Body of pancreas (tissue), 4 donors: ENCODE data around the gene AMZ2.
"Not testable (repeated sequence)": the region's sequence is repeated elsewhere in the genome, so short reads cannot be mapped to it uniquely, and the experiment has no call there.

Source experiments
- CTCF ChIP-seq, 7 experiments: fragments of 450-650 bp in 4 of 7; fragments of 200-600 bp in 3 of 7; sonication (generic) in 3 of 7; IDR thresholded peaks; one replicate each; pipeline ENCODE4 v1.5.1; 2016 to 2019; ENCODE audit warnings: antibody characterized with exemption in 7 of 7
- POLR2A ChIP-seq, 3 donors: fragments of 450-650 bp; IDR thresholded peaks; one replicate each; pipeline ENCODE4 v1.6.1; 2016; ENCODE audit warnings: antibody characterized with exemption in 3 of 3, mild to moderate bottlenecking in 2 of 3

DNA sequence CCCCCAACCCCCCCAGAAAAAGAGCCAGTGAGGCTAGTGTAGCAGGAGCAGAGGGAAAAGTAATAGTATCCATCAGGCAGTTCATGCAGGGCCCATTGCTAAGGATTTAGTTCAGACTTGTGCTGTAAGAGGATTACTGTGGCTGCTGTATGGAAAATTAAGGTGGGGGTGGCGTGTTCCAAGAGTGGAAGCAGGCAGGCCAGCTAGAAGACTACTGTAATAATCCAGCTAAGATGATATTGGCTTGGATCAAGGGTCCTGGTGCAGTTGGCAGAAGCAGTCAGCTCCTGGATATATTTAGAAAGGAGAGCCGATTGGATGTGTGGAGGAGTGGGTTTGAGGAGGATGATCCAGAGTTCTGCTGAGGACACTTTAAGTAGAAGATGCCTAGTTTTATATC is 14.6 kb downstream of the AMZ2 start:
- TF ChIP-seq CTCF, POLR2A (IDR thresholded peaks at IDR 0.05): not testable (repeated sequence)
